SK-N-SH treated with all-trans-retinoic acid at 6 μM for 48 hours (cell line): ENCODE results near the gene SLC30A5.

Source experiments
- ATAC-seq: fragments of 200-7000 bp; cut with Tn5 transposase; 3 replicates; pipeline ENCODE4 v1.9.1; 2020; ENCODE audit warnings: mild to moderate bottlenecking, moderate library complexity
- ARNTL ChIP-seq: fragments of 450-650 bp; formaldehyde crosslinking; IDR thresholded peaks from 2 replicates; pipeline ENCODE4 v1.5.0; 2020; ENCODE audit warnings: low read depth, mild to moderate bottlenecking, moderate library complexity, borderline replicate concordance
- BACH2 ChIP-seq: fragments of 250-450 bp; sonication (Bioruptor Pico); IDR thresholded peaks from 2 replicates; pipeline ENCODE4 v1.9.0; 2021; ENCODE audit warnings: mild to moderate bottlenecking, borderline replicate concordance
- CREB5 ChIP-seq: fragments of 250-450 bp; sonication (Bioruptor Pico); IDR thresholded peaks from 2 replicates; pipeline ENCODE4 v1.5.1; 2020; ENCODE audit warnings: low read depth, mild to moderate bottlenecking, moderate library complexity
- CSDC2 ChIP-seq: fragments of 250-450 bp; sonication (Bioruptor Pico); IDR thresholded peaks from 2 replicates; pipeline ENCODE4 v1.5.0; 2020; ENCODE audit warnings: mild to moderate bottlenecking, moderate library complexity
- ESRRG ChIP-seq: fragments of 250-450 bp; sonication (Bioruptor Pico); IDR thresholded peaks from 2 replicates; pipeline ENCODE4 v1.6.1; 2021; ENCODE audit warnings: mild to moderate bottlenecking
- GLIS3 ChIP-seq: fragments of 250-450 bp; sonication (Bioruptor Pico); IDR thresholded peaks from 2 replicates; pipeline ENCODE4 v1.5.0; 2020; ENCODE audit warnings: mild to moderate bottlenecking, moderate library complexity
- ISL1 ChIP-seq: fragments of 250-450 bp; sonication (Bioruptor Pico); IDR thresholded peaks from 2 replicates; pipeline ENCODE4 v2.1.2; 2022; ENCODE audit warnings: mild to moderate bottlenecking, moderate library complexity
- POU6F1 ChIP-seq: fragments of 250-450 bp; sonication (Bioruptor Pico); IDR thresholded peaks from 2 replicates; pipeline ENCODE4 v1.8.0; 2021; ENCODE audit warnings: low read depth, mild to moderate bottlenecking, moderate library complexity, borderline replicate concordance
- PPARA ChIP-seq: fragments of 250-450 bp; sonication (Bioruptor Pico); IDR thresholded peaks from 2 replicates; pipeline ENCODE4 v1.5.0; 2020; ENCODE audit warnings: mild to moderate bottlenecking, borderline replicate concordance
- RARB ChIP-seq: fragments of 250-450 bp; sonication (Bioruptor Pico); IDR thresholded peaks from 2 replicates; pipeline ENCODE4 v1.8.0; 2021; ENCODE audit warnings: mild to moderate bottlenecking, moderate library complexity
- SNAI2 ChIP-seq: fragments of 250-450 bp; sonication (Bioruptor Pico); IDR thresholded peaks from 2 replicates; pipeline ENCODE4 v1.5.0; 2020; ENCODE audit warnings: mild to moderate bottlenecking, moderate library complexity
- TCF4 ChIP-seq: fragments of 250-450 bp; sonication (Bioruptor Pico); IDR thresholded peaks from 2 replicates; pipeline ENCODE4 v1.8.0; 2021; ENCODE audit warnings: mild to moderate bottlenecking, moderate library complexity, borderline replicate concordance
- TOX ChIP-seq: fragments of 250-450 bp; sonication (Bioruptor Pico); IDR thresholded peaks from 2 replicates; pipeline ENCODE4 v1.8.0; 2021; ENCODE audit warnings: mild to moderate bottlenecking, moderate library complexity, borderline replicate concordance
- TSHZ2 ChIP-seq: fragments of 250-450 bp; sonication (Bioruptor Pico); IDR thresholded peaks from 2 replicates; pipeline ENCODE4 v1.5.0; 2020; ENCODE audit warnings: mild to moderate bottlenecking, moderate library complexity
- ZC3H10 ChIP-seq: fragments of 250-450 bp; sonication (Bioruptor Pico); IDR thresholded peaks from 2 replicates; pipeline ENCODE4 v1.5.1; 2021; ENCODE audit warnings: mild to moderate bottlenecking, moderate library complexity
- ZFP3 ChIP-seq: fragments of 250-450 bp; sonication (Bioruptor Pico); IDR thresholded peaks from 2 replicates; pipeline ENCODE4 v1.5.0; 2020; ENCODE audit warnings: mild to moderate bottlenecking, moderate library complexity
- ZFP30 ChIP-seq: fragments of 450-650 bp; formaldehyde crosslinking; IDR thresholded peaks from 2 replicates; pipeline ENCODE4 v1.5.0; 2022; ENCODE audit warnings: mild to moderate bottlenecking, moderate library complexity
- ZNF565 ChIP-seq: fragments of 450-650 bp; formaldehyde crosslinking; conservative IDR thresholded peaks from 2 replicates; pipeline ENCODE4 v1.5.0; 2020; ENCODE audit warnings: low read depth, mild to moderate bottlenecking, moderate library complexity
- ZNF70 ChIP-seq: fragments of 450-650 bp; formaldehyde crosslinking; IDR thresholded peaks from 2 replicates; pipeline ENCODE4 v1.5.0; 2020; ENCODE audit warnings: mild to moderate bottlenecking, moderate library complexity
- ZNF8 ChIP-seq: fragments of 450-650 bp; formaldehyde crosslinking; IDR thresholded peaks from 2 replicates; pipeline ENCODE4 v1.5.0; 2020; ENCODE audit warnings: mild to moderate bottlenecking, moderate library complexity
- TF ChIP-seq, protein P1 (sequence below): fragments of 250-450 bp; sonication (Bioruptor Pico); IDR thresholded peaks from 2 replicates; pipeline ENCODE4 v1.5.1; 2021; ENCODE audit warnings: mild to moderate bottlenecking, moderate library complexity
- TF ChIP-seq, protein P2 (sequence below): fragments of 250-450 bp; sonication (Bioruptor Pico); IDR thresholded peaks from 2 replicates; pipeline ENCODE4 v1.8.0; 2020; ENCODE audit warnings: mild to moderate bottlenecking, moderate library complexity, borderline replicate concordance

The SLC30A5 gene

DNA sequence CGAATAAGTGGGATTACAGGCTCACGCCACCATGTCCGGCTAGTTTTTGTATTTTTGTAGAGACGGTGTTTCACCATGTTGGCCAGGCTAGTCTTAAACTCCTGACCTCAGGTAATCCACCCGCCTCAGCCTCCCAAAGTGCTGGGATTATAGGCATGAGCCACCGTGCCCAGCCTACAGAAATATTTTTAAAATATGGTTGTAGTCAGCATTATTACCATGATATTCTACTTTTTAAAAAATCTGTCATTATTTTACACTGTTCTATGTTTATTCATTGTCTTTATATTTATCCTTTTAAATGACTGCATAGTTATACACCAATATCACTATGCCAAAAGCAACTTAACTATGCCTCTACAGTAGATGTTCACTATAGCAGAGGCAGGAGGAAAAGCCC is 41.6 kb upstream of the SLC30A5 start (continued):
- no peak for TF ChIP-seq POU6F1 (CRISPR knock-in tag)
- TF ChIP-seq, protein P1, sequence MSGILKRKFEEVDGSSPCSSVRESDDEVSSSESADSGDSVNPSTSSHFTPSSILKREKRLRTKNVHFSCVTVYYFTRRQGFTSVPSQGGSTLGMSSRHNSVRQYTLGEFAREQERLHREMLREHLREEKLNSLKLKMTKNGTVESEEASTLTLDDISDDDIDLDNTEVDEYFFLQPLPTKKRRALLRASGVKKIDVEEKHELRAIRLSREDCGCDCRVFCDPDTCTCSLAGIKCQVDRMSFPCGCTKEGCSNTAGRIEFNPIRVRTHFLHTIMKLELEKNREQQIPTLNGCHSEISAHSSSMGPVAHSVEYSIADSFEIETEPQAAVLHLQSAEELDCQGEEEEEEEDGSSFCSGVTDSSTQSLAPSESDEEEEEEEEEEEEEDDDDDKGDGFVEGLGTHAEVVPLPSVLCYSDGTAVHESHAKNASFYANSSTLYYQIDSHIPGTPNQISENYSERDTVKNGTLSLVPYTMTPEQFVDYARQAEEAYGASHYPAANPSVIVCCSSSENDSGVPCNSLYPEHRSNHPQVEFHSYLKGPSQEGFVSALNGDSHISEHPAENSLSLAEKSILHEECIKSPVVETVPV (CRISPR knock-in tag): no peak

DNA sequence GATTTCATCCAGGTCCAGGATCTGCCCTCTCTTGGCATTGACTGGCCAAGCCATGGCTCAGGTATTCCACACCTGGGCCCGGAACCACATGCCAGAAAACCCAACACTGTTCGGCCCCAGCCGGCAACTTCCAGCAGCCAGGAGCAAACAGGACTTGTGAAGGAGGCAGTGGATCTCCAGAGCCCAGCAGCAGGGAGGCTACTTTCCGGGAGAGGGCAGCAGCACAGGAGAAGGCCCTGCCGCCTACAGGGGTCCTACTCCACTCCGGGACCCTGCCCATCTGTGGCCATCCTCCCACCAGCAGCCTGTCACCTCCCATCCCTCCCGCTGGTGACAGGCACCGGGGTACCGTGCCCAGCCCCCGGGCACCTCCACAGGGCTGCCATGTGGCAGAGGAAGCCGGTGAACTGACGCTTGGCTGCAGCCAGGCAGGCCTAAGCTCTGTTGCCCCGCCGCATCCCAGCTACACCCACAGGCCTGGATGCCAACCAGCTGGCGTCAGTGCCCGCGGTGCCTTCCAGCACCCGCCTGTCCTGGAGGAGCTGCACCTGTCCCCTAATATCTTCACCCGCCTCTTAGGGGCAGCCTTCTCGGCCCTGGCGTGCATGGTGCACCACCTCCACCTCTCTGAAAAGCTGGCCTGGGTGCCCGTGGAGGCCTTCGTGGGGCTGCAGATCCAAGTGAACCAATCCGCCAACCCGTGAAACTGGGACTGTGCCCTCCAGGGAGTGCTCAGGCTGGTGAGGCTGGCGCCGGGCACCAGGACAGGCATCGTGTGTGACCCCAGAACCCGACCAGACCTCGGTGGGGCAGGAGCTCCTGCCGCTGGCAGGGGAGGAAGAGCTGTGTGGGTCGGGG is 18.9 kb upstream of the SLC30A5 start:
- no peak for ATAC-seq
- TF ChIP-seq CREB5 (CRISPR knock-in tag): no peak
- no peak for TF ChIP-seq ZNF70 (CRISPR knock-in tag)
- TF ChIP-seq, protein P1 (CRISPR knock-in tag): no peak
- no peak for TF ChIP-seq ZFP30 (CRISPR knock-in tag)
- no peak for TF ChIP-seq BACH2 (CRISPR knock-in tag)
- no peak for TF ChIP-seq RARB (CRISPR knock-in tag)
- no peak for TF ChIP-seq ESRRG (CRISPR knock-in tag)
- TF ChIP-seq ZNF565 (CRISPR knock-in tag): no peak
- TF ChIP-seq ZFP3 (CRISPR knock-in tag): no peak
- TF ChIP-seq TCF4 (CRISPR knock-in tag): no peak
- TF ChIP-seq, protein P2, sequence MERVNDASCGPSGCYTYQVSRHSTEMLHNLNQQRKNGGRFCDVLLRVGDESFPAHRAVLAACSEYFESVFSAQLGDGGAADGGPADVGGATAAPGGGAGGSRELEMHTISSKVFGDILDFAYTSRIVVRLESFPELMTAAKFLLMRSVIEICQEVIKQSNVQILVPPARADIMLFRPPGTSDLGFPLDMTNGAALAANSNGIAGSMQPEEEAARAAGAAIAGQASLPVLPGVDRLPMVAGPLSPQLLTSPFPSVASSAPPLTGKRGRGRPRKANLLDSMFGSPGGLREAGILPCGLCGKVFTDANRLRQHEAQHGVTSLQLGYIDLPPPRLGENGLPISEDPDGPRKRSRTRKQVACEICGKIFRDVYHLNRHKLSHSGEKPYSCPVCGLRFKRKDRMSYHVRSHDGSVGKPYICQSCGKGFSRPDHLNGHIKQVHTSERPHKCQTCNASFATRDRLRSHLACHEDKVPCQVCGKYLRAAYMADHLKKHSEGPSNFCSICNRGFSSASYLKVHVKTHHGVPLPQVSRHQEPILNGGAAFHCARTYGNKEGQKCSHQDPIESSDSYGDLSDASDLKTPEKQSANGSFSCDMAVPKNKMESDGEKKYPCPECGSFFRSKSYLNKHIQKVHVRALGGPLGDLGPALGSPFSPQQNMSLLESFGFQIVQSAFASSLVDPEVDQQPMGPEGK (CRISPR knock-in tag): no peak
- no peak for TF ChIP-seq ZNF8 (CRISPR knock-in tag)
- no peak for TF ChIP-seq PPARA (CRISPR knock-in tag)
- TF ChIP-seq GLIS3 (CRISPR knock-in tag): no peak
- no peak for TF ChIP-seq ZC3H10
- TF ChIP-seq ARNTL (CRISPR knock-in tag): no peak
- TF ChIP-seq, all 23 proteins: peak for 0

- no peak for ATAC-seq
- TF ChIP-seq ZC3H10: no peak
- no peak for TF ChIP-seq SNAI2 (CRISPR knock-in tag)
- TF ChIP-seq ISL1 (CRISPR knock-in tag): no peak
- TF ChIP-seq RARB (CRISPR knock-in tag): no peak
- TF ChIP-seq CSDC2 (CRISPR knock-in tag): no peak
- TF ChIP-seq BACH2 (CRISPR knock-in tag): no peak
- no peak for TF ChIP-seq TSHZ2
- no peak for TF ChIP-seq TCF4 (CRISPR knock-in tag)
- no peak for TF ChIP-seq TOX (CRISPR knock-in tag)
- TF ChIP-seq, protein P1 (CRISPR knock-in tag): no peak
- no peak for TF ChIP-seq POU6F1 (CRISPR knock-in tag)
- no peak for TF ChIP-seq ZNF565 (CRISPR knock-in tag)
- no peak for TF ChIP-seq ZNF70 (CRISPR knock-in tag)
Measured at GRCh38 chr5:69075522-69076179, 18.2 kb upstream of the SLC30A5 start.
